Transverse colon (tissue), 4 donors: Measurements from ENCODE around the gene ANAPC4.

Source experiments
- POLR2AphosphoS5 ChIP-seq, 3 donors: sonication (generic); formaldehyde crosslinking; IDR thresholded peaks; one replicate each; pipeline ENCODE4 v1.6.1; 2016; ENCODE audit warnings: antibody characterized with exemption in 3 of 3
- TF ChIP-seq, protein P1 (sequence below), 5 experiments: fragments of 200-600 bp in 3 of 5; fragments of 450-650 bp in 2 of 5; sonication (generic) in 3 of 5; IDR thresholded peaks; 1 replicate in 2 of 5; 2 replicates in 3 of 5; pipeline ENCODE4 v1.5.1; 2016 to 2017; ENCODE audit warnings: antibody characterized with exemption in 5 of 5, inconsistent platforms in 3 of 5, mild to moderate bottlenecking in 2 of 5, moderate library complexity in 1 of 5

DNA sequence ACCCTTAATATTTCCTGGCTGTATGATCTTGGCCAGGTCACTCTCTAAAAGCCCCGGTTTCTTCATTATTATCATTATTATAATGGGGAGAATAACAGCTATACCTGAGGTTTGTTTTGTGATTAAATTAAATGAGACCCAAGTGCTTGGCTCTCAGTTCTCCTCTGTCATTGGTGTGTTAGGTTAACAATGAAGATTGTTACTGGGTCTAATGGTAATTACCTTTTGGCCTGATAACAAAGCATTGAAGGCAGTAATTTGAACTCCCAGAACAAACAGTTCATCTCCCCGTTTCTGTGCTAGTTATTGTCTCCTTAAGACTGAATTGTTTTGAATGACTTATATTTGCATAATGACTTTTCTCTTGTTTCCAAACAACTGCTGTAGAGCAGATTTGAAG is 6.8 kb upstream of the ANAPC4 start:
- TF ChIP-seq, protein P1, sequence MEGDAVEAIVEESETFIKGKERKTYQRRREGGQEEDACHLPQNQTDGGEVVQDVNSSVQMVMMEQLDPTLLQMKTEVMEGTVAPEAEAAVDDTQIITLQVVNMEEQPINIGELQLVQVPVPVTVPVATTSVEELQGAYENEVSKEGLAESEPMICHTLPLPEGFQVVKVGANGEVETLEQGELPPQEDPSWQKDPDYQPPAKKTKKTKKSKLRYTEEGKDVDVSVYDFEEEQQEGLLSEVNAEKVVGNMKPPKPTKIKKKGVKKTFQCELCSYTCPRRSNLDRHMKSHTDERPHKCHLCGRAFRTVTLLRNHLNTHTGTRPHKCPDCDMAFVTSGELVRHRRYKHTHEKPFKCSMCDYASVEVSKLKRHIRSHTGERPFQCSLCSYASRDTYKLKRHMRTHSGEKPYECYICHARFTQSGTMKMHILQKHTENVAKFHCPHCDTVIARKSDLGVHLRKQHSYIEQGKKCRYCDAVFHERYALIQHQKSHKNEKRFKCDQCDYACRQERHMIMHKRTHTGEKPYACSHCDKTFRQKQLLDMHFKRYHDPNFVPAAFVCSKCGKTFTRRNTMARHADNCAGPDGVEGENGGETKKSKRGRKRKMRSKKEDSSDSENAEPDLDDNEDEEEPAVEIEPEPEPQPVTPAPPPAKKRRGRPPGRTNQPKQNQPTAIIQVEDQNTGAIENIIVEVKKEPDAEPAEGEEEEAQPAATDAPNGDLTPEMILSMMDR (IDR thresholded peaks at IDR 0.05) = no peak
- TF ChIP-seq POLR2AphosphoS5 (IDR thresholded peaks at IDR 0.05) = no peak
